HAP-1 (cell line): ENCODE data around the gene RBM14.
"Not testable (repeated sequence)": the region's sequence is repeated elsewhere in the genome, so short reads cannot be mapped to it uniquely, and the experiment has no call there.

ENCODE experiments used
- DNase-seq, 2 experiments: peaks; one replicate each; pipeline ENCODE4 v3.0.0-alpha.2; 2016 to 2020; ENCODE audit warnings: low spot score in 2 of 2
- H3K27me3 ChIP-seq: fragments of 250-450 bp; sonication (Bioruptor Pico); 2 replicates; pipeline ENCODE4 v1.5.1; 2020; ENCODE audit warnings: low read depth, mild to moderate bottlenecking, moderate library complexity
- H3K36me3 ChIP-seq: fragments of 250-450 bp; sonication (Bioruptor Pico); replicated peaks from 2 replicates; pipeline ENCODE4 v1.5.1; 2020; ENCODE audit warnings: mild to moderate bottlenecking
- H3K4me1 ChIP-seq: fragments of 250-450 bp; sonication (Bioruptor Pico); 2 replicates; pipeline ENCODE4 v1.5.1; 2020; ENCODE audit warnings: mild to moderate bottlenecking
- H3K4me3 ChIP-seq: fragments of 250-450 bp; sonication (Bioruptor Pico); 2 replicates; pipeline ENCODE4 v1.5.1; 2020; ENCODE audit warnings: mild to moderate bottlenecking, moderate library complexity
- H3K9me3 ChIP-seq: fragments of 250-450 bp; sonication (Bioruptor Pico); 2 replicates; pipeline ENCODE4 v1.5.1; 2020; ENCODE audit warnings: mild to moderate bottlenecking, moderate library complexity
- in situ Hi-C: fragments of 300-500 bp; cut with MboI; formaldehyde crosslinking; loops from 3 replicates; pipeline ENCODE4 v1.14.3; 2020; ENCODE audit warnings: low sequenced_read_pairs, inconsistent platforms, mixed read lengths

Gene RBM14

GRCh38 chr11:66589315-66589714 is 27.1 kb upstream of the RBM14 start:
- H3K36me3 ChIP-seq, H3K4me3 ChIP-seq, DNase-seq, in situ Hi-C loops, H3K27me3 ChIP-seq, H3K9me3 ChIP-seq: not testable (repeated sequence)
- peaks cover 12% of the 10 kb centered on the region for H3K4me1 ChIP-seq

- H3K4me3 ChIP-seq: no peak overlapping the region
- H3K36me3 ChIP-seq: no peaks in the 10 kb centered on the region
- no peaks in the 10 kb centered on the region for H3K9me3 ChIP-seq
- DNase-seq: no peak
- in situ Hi-C loops: no loop called here
- H3K4me1 ChIP-seq: peaks cover 16% of the 10 kb centered on the region
- no peaks in the 10 kb centered on the region for H3K27me3 ChIP-seq
Measured at GRCh38 chr11:66589996-66590675, 26.3 kb upstream of the RBM14 start.

- in situ Hi-C loops: no loop called here
- no peaks in the 10 kb centered on the region for H3K36me3 ChIP-seq
- peaks cover 17% of the 10 kb centered on the region for H3K4me1 ChIP-seq
- H3K9me3 ChIP-seq: no peaks in the 10 kb centered on the region
- H3K27me3 ChIP-seq: no peaks in the 10 kb centered on the region
- no peak overlapping the region for H3K4me3 ChIP-seq
- DNase-seq: no peak
Measured at GRCh38 chr11:66591175-66591574, 25.3 kb upstream of the RBM14 start.

- in situ Hi-C loops: no loop called here
Measured at GRCh38 chr11:66592457-66593302, 23.8 kb upstream of the RBM14 start, which contains the start of the genes CCDC87 and CCS. CCDC87 (minus strand) TSS chr11:66593063; CDS start chr11:66593015, 48 bp downstream. CCS (plus strand) TSS chr11:66593185; CDS start chr11:66593262, 77 bp downstream.

GRCh38 chr11:66593303-66593635 is 23.2 kb upstream of the RBM14 start:
- no peaks in the 10 kb centered on the region for H3K36me3 ChIP-seq
- in situ Hi-C loops: no loop called here
- DNase-seq: no peak
- H3K9me3 ChIP-seq: no peaks in the 10 kb centered on the region
- no peaks in the 10 kb centered on the region for H3K27me3 ChIP-seq
- peaks cover 17% of the 10 kb centered on the region for H3K4me1 ChIP-seq
- peak overlapping the region; percentile 60 for H3K4me3 ChIP-seq

More at GRCh38 chr11:66592457-66593302, 23.8 kb upstream of the RBM14 start, which contains the start of the genes CCDC87 and CCS:
- peak; percentile 93 to 99 for DNase-seq
- peaks cover 17% of the 10 kb centered on the region for H3K4me1 ChIP-seq
- no peaks in the 10 kb centered on the region for H3K27me3 ChIP-seq
- no peaks in the 10 kb centered on the region for H3K36me3 ChIP-seq
- H3K9me3 ChIP-seq: no peaks in the 10 kb centered on the region
- peak within 1 kb of the TSS; percentile 60 for H3K4me3 ChIP-seq

GRCh38 chr11:66593650-66594049 is 22.8 kb upstream of the RBM14 start:
- DNase-seq: no peak
- H3K4me3 ChIP-seq: peak overlapping the region; percentile 60
- no peaks in the 10 kb centered on the region for H3K36me3 ChIP-seq
- H3K9me3 ChIP-seq: no peaks in the 10 kb centered on the region
- peaks cover 17% of the 10 kb centered on the region for H3K4me1 ChIP-seq
- in situ Hi-C loops: no loop called here
- H3K27me3 ChIP-seq: no peaks in the 10 kb centered on the region

GRCh38 chr11:66595245-66595904 is 21.1 kb upstream of the RBM14 start:
- Histone ChIP-seq H3K27me3 (no peaks in the 10 kb centered on the region), H3K4me3 (no peak overlapping the region), H3K36me3 (peaks cover 15% of the 10 kb centered on the region), H3K4me1 (peaks cover 17% of the 10 kb centered on the region), H3K9me3 (no peaks in the 10 kb centered on the region)
- in situ Hi-C loops: no loop called here
- no peak for DNase-seq

GRCh38 chr11:66598993-66599392 is 17.4 kb upstream of the RBM14 start:
- in situ Hi-C loops: no loop called here
- no peaks in the 10 kb centered on the region for H3K27me3 ChIP-seq
- H3K9me3 ChIP-seq: no peaks in the 10 kb centered on the region
- peaks cover 4% of the 10 kb centered on the region for H3K4me1 ChIP-seq
- peaks cover 17% of the 10 kb centered on the region for H3K36me3 ChIP-seq
- H3K4me3 ChIP-seq: no peak overlapping the region
- no peak for DNase-seq

GRCh38 chr11:66600219-66600618 is 16.2 kb upstream of the RBM14 start:
- in situ Hi-C loops: no loop called here
- H3K4me1 ChIP-seq: no peaks in the 10 kb centered on the region; the same call in none of the 2 replicates
- H3K36me3 ChIP-seq: peaks cover 25% of the 10 kb centered on the region
- H3K27me3 ChIP-seq: no peaks in the 10 kb centered on the region
- no peak for DNase-seq
- H3K4me3 ChIP-seq: no peak overlapping the region
- H3K9me3 ChIP-seq: no peaks in the 10 kb centered on the region

- no peaks in the 10 kb centered on the region for H3K9me3 ChIP-seq
- H3K4me3 ChIP-seq: no peak overlapping the region
- H3K27me3 ChIP-seq: no peaks in the 10 kb centered on the region
- DNase-seq: no peak
- no peaks in the 10 kb centered on the region for H3K4me1 ChIP-seq
- in situ Hi-C loops: no loop called here
- peaks cover 30% of the 10 kb centered on the region for H3K36me3 ChIP-seq
Measured at GRCh38 chr11:66600631-66601233, 15.7 kb upstream of the RBM14 start.

- Histone ChIP-seq H3K4me3 (no peak overlapping the region), H3K36me3 (peaks cover 35% of the 10 kb centered on the region), H3K9me3 (no peaks in the 10 kb centered on the region), H3K4me1 (no peaks in the 10 kb centered on the region), H3K27me3 (no peaks in the 10 kb centered on the region)
- no peak for DNase-seq
- in situ Hi-C loops: no loop called here
Measured at GRCh38 chr11:66603072-66603471, 13.4 kb upstream of the RBM14 start.

GRCh38 chr11:66604155-66604554 is 12.3 kb upstream of the RBM14 start:
- Histone ChIP-seq H3K9me3 (no peaks in the 10 kb centered on the region), H3K27me3 (no peaks in the 10 kb centered on the region), H3K4me1 (no peaks in the 10 kb centered on the region), H3K36me3 (peaks cover 32% of the 10 kb centered on the region), H3K4me3 (no peak overlapping the region)
- in situ Hi-C loops: no loop called here
- no peak for DNase-seq

- DNase-seq, in situ Hi-C loops, H3K9me3 ChIP-seq, H3K4me1 ChIP-seq, H3K27me3 ChIP-seq, H3K4me3 ChIP-seq: not testable (repeated sequence)
- peaks cover 18% of the 10 kb centered on the region for H3K36me3 ChIP-seq
Measured at GRCh38 chr11:66606608-66607007, 9.8 kb upstream of the RBM14 start.
